Measurements from ENCODE around the gene EFHC2.
"Not testable (repeated sequence)": the region's sequence is repeated elsewhere in the genome, so short reads cannot be mapped to it uniquely, and the experiment has no call there.

The EFHC2 gene

DNA sequence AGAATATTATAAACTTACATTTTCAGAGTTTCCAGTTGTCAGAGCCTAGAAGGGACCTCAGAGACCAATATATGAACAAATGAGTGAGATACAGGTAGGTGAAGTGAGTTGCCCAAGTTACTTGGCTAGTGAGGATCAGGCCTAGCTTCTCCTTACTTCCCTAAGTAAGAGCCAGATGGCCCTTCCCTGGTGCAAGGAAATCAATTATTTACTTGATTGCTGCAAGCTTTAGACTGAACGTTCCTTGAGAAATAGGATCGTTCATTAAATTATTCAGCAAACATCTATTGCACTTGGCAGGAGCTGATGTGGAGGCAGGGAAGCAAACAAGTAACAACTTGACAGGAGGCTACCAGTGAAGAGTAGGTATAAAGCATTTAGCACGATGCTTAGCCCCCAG is 117.8 kb downstream of the EFHC2 start:
- DNase-seq, result no peak

DNA sequence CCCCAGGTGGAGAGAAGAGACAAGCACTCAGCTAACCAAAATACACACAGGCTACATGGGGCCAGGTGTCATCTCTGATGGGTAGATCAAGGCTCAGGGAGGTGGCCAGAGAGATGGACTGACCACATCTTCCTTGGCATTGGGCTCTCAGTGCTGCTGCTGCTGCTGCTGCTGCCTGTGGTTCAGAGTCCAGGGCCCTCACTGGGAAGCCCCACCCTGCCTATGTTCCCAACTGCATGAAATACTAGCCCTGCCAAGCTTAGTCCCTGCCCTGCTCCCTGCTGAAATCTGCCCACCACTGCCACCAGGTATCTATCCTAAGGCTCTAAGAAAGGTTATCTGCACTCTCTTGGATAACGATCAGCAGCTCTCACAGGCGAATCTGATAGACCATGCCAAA is 118.7 kb downstream of the EFHC2 start:
- DNase-seq, result no peak

DNA sequence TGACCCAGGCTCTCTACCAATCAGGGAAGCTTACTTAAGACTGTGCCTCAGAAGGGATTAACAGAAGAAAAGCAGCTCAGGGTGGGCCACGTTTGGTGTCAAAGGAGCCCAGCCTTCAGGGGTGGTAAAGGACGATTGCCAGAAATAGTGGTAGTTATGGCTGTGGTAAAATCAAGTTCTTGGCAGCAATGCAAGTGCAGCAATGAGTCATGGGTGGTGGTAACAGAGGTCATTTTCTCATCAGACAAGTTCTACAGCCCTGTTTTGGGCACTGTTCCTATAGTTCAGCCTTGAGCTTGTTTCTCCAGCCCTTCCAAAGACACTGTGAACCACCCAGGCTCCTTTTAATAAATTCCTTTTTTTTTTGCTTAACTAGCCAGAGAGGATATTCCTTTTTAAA is 120.3 kb downstream of the EFHC2 start:
- peak; percentile 1 for DNase-seq

DNA sequence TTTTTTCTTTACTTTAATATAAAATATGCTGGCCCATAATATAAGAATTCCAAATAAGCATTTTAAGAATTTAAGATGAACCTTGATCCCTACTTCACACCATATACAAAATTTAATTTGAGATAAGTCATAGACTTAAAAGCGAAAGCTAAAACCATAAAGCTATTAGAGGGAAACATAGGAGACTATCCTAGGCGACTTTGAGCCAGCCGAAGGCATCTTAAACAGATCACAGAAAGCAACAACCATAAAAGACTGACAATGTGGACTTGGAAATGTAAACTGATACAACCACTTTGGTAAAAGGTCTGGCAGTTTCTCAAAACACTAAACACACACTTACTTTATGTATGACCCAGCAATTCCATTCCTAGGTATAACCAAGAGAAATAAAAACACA is 125.0 kb downstream of the EFHC2 start:
- no peak for DNase-seq

DNA sequence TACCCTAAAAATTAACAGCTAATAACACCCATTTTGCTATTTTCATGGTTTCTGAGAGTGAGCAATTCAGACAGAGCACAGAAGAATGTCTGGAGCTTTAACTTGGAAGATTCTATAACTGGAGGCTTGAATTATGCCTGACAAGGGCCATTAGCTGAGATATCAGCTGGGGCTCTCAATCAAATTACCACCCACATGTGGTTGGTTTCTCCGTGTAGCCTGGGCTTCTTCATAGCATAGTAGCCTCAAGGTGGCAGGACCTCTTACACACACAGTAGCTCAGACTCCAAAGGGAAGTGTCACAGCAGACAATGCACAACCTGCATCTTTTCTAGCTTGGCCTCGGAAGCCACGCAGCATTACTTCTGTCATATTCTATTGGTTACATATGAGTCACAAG is 127.3 kb downstream of the EFHC2 start:
- no peak for DNase-seq

DNA sequence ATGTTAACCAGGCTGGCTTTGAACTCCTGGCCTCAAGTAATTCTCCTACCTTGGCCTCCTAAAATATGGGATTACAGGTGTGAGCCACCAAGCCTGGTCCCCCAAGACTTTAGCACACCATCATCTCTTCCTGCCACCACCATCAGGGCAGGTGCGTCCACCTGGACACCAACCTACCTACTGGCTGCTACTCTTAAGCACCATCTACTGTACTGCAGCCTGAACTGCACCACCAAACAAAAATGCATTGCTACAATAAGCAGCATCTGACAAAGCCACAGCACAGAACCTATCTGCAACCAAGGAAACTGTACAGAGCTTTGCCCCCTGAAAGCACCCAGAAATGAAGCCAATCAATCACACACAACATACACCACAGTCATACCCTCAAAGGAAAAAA is 139.7 kb downstream of the EFHC2 start:
- DNase-seq, result no peak

DNA sequence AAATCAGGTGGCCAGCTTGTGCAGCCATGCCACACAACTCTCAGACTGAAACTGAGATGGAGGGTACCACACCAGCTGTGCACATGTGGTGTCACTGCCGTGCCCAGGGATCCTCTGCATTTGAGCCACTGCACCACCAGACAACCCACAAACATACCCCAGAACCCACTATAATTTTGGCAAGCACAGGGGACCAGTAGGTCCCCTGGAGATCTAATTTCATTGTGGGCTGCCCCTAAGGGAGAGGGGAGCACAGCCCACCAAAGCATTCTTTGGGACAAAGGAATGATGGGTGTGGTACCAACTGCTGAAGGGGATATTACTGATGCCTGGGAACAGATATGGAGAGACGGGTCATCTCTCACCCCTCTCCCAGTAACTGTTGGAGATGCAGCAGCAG is 140.9 kb downstream of the EFHC2 start:
- DNase-seq, result no peak

DNA sequence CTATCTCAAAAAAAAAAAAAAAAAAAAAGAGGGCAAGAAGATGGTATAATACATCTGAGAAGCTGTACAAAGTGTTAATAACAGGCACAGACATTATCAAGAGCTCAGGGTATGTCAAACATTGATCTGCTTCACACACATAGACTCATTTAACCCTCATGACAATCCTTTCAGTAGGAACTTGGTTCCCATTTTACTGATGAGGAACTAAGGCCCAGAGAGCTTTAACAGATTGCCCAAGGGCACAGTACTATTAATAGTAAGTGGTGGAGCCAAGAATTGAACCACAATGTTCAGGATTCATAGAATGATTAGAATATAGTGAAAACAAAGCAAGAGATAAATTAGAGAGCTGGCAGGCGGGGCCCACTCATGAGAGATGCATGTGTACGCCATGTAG is 154.4 kb downstream of the EFHC2 start:
- no peak for DNase-seq

DNA sequence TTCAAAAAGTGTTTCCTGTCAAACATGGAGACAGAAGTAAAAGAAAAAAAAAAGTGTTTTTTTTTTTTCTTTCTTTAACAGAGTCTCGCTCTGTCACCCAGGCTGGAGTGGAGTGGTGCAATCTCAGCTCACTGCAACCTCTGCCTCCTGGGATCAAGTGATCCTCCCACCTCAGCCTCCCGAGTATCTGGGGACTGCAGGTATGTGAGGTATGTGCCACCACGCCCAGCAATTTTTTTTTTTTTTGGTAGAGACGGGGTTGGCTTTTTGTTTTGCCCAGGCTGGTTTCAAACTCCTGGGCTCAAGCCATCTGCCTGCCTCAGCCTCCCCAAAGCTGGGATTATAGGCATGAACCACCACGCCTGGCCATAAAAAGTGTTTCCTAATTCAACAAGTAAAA is 155.6 kb downstream of the EFHC2 start:
- not testable (repeated sequence) for DNase-seq

DNA sequence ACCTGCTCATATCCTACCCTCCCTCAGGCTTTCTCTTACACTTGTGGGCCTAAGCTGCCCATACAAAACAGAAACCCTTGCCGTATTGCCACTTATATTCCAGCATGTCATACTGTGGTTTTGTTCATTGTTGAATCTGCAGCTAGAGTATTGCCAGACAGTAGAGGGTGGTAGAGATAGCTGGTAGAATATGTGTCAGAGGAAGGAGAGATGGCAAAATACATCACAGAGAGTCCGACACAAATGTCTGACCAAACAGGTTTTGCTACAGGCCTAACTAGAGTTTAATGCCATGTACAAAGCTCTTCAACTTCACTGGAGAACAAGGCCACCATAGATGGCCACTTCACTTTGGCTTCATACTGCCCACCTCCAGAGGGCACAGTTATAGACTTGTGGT is 160.1 kb downstream of the EFHC2 start:
- no peak for DNase-seq

DNA sequence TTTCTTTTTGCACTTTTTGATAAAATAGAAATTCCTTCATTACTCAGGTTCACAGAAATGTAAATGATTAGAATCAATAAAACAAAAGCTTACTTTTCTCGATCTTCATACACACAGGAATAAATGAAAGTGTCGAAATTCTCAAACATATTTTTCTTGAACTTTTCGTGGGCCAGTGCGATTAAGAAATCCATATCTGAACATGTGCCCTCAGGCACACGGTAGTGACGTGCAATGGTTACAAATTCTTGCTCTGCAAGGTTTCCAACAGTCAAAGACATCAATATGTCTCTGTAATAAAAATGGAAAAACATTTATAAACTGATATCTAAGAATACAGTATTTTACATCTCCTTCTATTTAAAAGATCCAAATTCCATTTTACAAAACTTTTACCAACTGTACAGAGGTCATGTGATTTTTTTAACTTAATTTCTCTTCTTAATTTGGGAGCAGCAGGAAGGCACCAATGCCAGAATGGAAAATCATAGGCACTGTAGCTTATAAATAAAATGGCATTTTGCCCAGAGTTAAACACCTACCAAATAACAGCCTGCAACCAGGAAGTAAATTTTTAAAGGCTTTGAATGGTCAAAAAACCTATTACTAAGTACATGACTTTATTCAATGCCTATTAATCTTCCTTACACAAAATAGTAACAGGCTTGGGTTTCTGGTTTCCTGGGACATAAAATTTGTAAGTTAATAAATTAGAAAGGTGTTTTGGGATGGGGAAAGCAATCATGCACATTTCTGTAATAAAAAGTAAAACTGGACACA is 165.0 kb downstream of the EFHC2 start:
- DNase-seq, result no peak

DNA sequence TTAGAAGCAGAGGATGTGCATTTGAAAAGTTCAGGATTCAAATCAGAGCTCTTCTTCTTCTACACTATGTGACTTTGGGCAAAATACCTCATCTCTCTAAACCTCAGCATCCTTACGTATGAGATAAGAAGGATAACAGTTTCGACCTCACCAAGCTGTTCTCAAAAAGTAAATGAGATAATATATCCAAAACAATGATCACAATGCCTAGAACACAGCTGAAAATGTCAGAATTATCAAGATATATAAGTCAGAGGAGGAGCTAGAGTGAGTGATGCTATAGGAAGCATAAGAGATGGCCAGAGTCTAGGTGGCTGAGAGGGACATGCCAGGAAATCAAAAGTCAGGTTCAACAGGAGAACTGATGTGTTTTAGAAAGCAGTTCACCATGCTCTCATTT is 168.0 kb downstream of the EFHC2 start:
- no peak for DNase-seq

DNA sequence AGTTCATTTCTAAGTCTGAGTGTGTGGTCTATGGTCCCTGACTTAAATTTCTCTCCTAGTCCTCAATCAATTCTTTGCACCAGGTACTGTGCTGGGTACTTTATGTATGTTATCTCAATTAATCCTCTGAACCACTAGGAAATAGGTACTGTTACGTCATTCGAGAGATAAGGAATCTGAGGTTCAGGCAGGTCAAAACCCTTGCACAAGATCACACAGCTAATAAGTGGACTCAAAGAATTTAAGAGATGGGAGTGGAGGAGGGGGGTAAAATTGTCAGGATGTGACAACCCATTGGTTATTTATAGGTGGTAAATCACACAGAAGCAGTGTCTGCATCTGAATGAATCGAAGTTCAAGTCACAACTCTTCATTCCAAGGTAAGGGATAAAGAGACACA is 169.4 kb downstream of the EFHC2 start:
- DNase-seq, result no peak

DNA sequence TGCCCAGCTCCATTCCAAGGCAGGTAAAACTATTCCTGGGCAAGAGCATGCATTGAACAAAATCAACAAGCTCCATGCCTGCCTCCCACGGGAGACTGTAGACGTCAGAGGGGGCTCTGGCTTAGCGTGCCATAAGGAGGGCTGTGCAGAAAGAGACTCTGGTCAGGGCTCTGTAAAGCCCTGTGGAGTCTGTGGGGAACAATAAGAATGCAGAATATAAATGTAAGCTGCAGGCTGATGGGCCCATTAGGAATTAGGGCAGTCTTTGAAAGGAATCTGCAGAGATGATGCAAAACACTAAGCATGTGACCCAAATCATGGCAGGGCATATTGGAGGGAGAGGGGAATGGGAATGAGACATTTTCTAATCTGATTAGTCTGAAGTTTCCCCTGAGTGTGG is 170.3 kb downstream of the EFHC2 start:
- no peak for DNase-seq

DNA sequence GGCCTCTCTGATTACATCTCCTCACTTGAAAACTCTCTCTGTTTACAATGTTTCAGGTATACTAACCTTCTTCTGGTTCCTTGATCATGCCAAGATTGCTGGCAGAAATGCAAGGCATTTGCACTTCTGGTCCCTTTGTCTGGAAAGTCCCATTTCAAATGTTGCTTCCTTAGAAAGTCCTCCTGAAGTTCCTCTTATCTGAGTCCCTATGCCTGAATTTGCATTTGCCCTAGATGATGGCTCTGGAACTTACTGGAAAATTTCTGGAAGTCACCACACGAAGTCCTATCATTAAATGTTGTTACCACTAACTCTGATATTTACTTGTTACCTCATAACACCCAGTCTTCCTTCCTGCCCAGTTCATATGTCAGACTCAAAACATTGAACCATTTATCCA is 176.4 kb downstream of the EFHC2 start:
- DNase-seq, result no peak

DNA sequence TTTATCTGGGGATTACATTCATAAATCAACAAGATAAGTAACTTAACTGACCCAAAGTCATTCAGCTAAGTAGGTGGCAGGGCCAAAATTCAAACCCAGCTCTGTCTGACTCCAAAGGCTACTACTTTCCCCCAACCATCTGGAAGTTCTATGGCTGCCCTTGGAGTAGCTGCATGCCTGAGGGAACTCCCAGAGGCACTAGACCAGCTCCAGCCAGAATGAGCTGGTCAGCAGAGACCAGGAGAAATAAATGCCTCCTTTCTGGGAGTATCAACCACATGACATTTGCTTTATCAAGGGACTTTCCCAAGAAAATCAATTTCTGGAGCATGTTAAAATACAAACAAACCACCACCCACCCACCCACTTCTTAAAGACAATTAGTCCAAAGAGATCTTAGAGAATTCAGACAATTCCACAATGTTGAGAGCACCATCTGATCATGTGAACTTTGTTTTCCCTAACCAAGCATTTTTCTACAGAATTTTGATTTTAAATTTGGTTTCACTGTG is 180.5 kb downstream of the EFHC2 start:
- DNase-seq, result no peak

DNA sequence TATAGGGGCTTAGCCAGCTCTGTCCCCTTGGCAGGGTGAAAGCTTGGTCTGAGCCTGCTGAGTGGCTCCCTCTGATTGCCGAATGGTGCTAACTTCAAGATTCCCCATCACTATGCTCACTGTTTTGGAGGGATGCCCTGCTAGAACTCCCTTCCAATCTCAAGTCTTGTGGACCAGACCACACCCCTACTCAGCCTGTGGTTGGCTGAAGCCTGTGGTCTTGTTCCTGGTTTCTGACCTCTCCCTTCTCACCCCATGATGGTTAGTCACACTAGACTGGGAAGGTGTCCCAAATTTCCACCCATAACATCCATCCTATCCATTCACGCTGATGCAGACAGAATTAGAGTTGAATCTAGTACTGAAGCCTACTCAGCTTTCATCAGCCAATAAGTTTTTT is 185.6 kb downstream of the EFHC2 start:
- DNase-seq, result no peak

DNA sequence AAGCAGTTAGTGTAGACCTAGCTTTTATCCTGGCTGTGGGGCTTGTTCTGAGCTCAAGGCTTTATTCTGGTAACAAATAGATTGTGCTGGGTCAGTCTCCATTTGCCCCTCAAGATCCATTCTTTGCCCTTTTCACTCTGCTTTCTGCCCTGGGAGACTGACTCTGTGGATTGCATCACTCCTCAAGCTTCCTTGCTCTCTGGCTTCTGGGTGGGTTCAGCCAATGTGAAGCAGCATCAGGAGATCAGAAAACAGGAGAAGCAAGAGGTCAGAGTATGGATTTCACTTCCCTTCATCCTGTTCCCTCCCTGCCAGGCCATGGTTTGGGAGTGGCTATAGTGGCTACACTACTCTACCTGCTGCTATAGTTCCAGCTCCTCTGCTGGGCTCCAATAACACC is 186.2 kb downstream of the EFHC2 start:
- DNase-seq, result no peak

DNA sequence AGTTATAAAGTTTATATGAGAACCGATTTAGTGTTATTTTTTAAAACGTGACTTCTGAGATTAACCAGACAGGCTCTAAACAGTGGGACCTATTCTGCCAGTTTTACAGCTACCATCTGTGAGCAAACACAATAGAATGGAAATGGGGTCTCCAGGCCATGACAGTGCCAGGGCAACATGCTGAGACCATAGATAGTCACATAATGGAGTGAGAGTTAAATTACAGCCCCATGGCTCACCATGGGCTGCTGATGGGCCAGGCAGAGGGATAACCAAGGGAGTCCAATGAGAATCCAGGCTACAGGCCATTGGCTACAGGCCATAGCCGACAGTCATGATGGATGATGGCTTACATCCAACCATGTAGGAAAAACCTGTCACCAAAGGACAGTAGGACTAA is 186.7 kb downstream of the EFHC2 start:
- no peak for DNase-seq

DNA sequence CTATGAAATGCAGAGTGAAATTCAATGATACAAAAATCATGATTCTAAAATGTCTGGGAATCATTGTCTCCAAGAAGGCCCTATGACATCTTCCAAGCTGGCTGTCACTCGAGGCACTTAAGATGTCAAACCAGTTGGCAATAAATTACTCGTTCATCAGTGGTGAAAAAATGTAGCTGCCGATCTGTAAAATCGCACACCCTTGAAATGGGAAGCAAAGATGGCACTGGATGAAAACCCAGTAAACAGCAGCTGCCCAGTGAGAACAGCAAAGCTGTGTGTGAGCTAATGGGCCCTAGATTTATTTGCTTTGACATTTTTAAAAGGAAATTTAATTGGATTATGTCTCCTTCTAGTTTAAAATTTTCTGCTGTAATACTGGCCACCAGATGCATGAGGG is 188.3 kb downstream of the EFHC2 start:
- no peak for DNase-seq

DNA sequence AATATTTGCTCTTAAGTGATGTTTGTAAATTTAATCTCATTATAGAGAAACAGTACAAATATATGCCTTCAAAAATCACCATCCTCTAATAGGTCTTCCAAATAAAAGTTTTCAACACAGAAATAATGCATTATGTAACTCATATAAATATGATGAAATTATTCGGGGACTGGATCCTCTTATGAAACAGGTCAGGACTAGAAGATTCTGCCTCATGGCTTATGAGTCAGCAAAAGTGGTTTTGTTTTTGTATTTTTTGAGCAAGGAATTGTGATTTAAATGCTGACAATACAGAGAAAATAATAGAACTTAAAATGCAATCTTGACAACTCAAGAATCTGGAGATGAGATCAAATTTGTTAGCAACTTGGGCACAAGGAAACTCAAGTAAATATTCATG is 190.6 kb downstream of the EFHC2 start:
- no peak for DNase-seq

DNA sequence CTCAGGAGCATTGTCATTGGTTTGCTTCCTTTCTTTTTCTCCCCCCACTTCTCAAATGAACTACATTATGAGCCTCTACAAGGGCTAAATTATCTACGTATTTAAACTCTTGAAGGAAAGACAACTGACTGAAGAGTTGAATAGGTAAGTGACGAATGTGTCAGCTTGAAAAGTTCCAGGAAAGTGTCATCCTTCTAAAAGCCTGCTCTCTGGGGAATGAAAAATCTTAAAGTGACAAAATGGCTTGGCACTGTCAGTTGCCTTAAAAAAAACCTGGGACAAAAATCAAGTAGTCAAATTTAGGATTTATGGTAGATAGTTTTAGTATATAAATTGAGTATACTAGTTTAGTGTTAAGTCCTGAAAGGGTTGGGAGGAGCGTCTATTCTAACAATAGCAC is 196.3 kb downstream of the EFHC2 start:
- DNase-seq, result no peak

DNA sequence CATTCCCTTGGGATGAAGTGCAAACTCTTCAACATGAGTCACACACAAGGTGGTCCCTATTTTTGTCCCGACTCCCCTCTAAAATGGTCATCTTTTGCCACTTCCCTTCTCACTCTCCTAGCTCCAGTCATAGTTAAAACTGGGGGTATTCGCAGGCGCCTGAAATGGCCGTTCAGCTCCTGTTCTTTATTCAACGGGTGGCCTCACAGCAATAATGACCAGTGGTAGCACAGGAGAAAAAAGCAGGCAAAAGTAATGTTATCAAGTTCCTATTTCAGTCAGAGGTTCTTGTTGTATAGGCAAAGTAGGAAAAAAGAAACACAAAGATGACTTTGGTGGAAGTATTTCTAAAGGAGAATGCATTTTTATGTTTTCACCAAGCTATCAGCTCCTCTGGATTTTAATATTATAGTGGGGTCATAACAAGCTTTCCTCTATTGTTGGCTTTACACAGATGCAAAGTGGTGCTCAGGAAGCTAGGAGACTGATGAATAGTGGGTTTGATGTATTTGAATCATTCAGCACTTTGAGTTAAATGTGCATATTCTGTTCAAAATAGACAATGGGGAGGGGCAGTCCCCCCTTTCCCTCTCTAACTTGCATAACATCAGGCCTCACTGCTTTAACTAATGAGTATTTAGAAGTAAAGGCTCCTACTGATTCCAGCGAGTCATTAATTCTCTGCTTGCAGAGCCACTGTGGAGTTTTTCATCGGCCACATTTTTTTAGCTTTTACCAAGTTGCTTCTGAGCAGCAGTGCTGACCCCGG is 199.1 kb downstream of the EFHC2 start:
- DNase-seq, result no peak

DNA sequence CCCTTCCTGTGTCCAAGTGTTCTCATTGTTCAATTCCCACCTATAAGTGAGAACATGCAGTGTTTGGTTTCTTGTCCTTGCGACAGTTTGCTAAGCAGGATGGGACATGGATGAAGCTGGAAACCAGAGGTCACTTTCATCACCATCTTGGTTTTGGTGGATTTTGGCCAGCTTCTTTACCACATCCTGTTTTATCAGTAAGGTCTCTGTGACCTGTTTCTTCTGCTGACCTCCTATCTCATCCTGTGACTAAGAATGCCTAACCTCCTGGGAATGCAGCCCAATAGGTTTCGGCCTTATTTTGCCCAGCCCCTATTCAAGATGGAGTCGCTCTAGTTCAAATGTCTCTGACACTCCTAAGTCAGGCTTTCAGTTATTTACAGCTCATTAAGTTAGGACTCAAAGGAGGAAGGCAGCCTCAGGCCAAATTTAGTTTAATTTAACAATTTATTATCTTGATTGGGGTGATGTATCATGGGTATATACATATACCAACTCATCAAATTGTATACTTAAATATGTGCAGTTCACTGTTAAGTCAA is 200.3 kb downstream of the EFHC2 start:
- DNase-seq, result no peak
